Stomach (tissue), 4 donors: ENCODE data around the gene AKT1.

Experiments
- EP300 ChIP-seq: sonication (generic); formaldehyde crosslinking; IDR thresholded peaks from one replicate; pipeline ENCODE4 v1.6.1; 2017; ENCODE audit warnings: antibody characterized with exemption
- POLR2A ChIP-seq, 4 donors: fragments of 450-650 bp; IDR thresholded peaks; one replicate each; pipeline ENCODE4 v1.6.1; 2016; ENCODE audit warnings: antibody characterized with exemption in 4 of 4, control low read depth in 2 of 4, mild to moderate bottlenecking in 1 of 4, moderate library complexity in 1 of 4
- POLR2AphosphoS5 ChIP-seq, 3 donors: sonication (generic); formaldehyde crosslinking; IDR thresholded peaks; one replicate each; pipeline ENCODE4 v1.6.1; 2016; ENCODE audit warnings: antibody characterized with exemption in 3 of 3
- TF ChIP-seq, protein P1 (sequence below), 7 experiments: fragments of 450-650 bp in 4 of 7; fragments of 200-600 bp in 3 of 7; sonication (generic) in 3 of 7; IDR thresholded peaks; one replicate each; pipeline ENCODE4 v1.5.1; 2016 to 2019; ENCODE audit warnings: antibody characterized with exemption in 7 of 7, control low read depth in 2 of 7, mild to moderate bottlenecking in 1 of 7

DNA sequence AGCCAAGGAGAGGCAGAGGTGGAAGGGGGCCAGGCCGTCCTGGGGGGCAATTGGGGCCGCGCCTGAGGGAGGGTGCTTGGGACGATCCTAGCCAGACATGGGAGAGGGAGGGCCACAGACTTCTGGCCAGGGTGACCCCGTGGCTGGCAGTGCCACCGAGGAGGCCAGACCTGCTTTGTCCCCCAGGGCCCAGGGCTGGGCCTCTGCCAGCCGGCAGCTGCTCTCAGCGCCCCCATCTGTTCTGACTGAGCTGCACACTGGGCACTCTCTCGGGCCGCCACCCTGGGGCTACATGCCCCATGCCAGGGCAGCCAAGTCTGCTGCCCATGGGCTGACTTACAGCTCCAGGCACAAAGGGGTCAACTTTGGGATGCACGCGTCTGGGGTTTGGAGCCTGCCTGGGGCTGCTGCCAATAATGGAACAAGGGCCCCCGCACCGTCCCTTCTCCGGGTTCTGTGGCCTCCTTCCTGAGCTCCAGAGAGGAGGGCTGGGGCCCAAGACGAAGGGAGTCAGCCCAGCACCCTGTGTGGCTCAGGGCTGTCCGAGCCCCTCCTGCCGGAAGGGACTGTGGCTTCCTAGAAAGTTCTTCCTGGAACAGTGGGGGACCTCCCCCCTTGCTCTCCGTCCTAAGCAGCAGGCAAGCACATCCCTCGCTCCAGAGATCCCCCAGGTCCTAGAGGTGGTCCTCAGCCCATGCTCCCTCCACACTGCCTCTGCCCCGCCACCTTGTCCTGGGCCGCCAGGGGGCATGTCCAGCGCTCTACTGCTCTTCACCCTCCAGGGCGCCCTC is 70.4 kb downstream of the AKT1 start:
- TF ChIP-seq, protein P1, sequence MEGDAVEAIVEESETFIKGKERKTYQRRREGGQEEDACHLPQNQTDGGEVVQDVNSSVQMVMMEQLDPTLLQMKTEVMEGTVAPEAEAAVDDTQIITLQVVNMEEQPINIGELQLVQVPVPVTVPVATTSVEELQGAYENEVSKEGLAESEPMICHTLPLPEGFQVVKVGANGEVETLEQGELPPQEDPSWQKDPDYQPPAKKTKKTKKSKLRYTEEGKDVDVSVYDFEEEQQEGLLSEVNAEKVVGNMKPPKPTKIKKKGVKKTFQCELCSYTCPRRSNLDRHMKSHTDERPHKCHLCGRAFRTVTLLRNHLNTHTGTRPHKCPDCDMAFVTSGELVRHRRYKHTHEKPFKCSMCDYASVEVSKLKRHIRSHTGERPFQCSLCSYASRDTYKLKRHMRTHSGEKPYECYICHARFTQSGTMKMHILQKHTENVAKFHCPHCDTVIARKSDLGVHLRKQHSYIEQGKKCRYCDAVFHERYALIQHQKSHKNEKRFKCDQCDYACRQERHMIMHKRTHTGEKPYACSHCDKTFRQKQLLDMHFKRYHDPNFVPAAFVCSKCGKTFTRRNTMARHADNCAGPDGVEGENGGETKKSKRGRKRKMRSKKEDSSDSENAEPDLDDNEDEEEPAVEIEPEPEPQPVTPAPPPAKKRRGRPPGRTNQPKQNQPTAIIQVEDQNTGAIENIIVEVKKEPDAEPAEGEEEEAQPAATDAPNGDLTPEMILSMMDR (IDR thresholded peaks at IDR 0.05): no peak
- no peak for TF ChIP-seq POLR2A (IDR thresholded peaks at IDR 0.05)
- TF ChIP-seq EP300: no peak
- no peak for TF ChIP-seq POLR2AphosphoS5 (IDR thresholded peaks at IDR 0.05)
